ENCODE results near the gene SPG7. TPM values are rescaled to one million over a fixed set of nuclear protein-coding genes. Genes with fewer than 3 reads are reported as not detected.
A peak's percentile ranks its signal among the peaks of the same experiment; 100 is the strongest.

SPG7 gene
- total RNA-seq, 1 experiment from 2014 or later: 141 TPM

DNA sequence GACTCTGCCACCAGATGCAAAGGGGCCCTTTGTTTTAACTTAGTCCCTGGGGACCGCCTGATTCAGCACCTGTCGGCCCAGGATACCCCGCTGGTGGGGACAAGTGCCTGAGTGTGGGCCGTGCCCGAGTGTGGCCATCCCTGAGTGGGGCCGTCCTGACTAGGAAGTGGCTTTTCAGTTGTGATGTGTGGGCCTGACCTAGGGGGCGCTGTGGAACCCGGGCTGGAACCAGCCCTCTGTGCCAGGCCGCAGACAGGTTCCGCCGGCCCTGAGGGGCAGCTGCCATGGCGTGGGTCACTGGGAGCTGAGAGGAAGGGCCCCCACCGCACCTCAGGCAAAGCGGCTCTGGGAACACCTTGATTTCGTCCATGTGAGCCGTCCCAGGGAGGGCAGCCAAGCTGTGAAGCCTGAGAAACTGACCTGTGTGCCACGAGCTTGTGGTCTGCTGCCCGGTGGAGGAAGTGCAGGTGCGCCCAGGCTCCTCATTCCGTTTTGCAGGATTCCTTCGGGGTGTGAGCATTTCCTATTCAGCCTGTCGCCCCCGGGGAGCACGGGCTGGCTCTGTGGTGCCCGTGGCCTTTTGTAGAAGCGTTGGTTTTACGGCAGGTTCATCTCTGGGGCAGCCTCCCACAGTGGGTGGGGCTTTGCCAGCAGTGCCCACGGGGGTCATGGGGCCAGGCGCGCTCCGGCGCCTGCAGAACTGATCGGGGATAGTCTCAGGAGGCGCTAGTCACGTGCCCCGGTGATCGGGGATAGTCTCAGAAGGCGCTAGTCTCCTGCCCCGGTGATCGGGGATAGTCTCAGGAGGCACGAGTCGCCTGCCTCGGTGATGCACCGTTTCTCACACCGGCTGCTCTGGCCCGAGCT, 57.5 kb downstream of the SPG7 start (continued):
- TF ChIP-seq NR3C1 (CRISPR knock-in tag; conservative IDR thresholded peaks at IDR 0.05; ENCODE audit: low read depth): no peak
- no peak for TF ChIP-seq ZNF396 (CRISPR knock-in tag; IDR thresholded peaks at IDR 0.05; ENCODE audit: borderline replicate concordance)
- TF ChIP-seq ELF4 (CRISPR knock-in tag; IDR thresholded peaks at IDR 0.05; ENCODE audit: low read depth): no peak
- no peak for TF ChIP-seq HMGA2 (CRISPR knock-in tag; IDR thresholded peaks at IDR 0.05)
- TF ChIP-seq NFATC4 (CRISPR knock-in tag; IDR thresholded peaks at IDR 0.05): peak; percentile 74
- TF ChIP-seq ZBTB21 (CRISPR knock-in tag; IDR thresholded peaks at IDR 0.05; ENCODE audit: borderline replicate concordance): 0 out of 2 replicates have a peak, but pooled peaks have one; percentile 76
- no peak for TF ChIP-seq ZNF423 (CRISPR knock-in tag; IDR thresholded peaks at IDR 0.05)
- 0 out of 2 replicates have a peak, but pooled peaks have one; percentile 7 for TF ChIP-seq SMAD3 (CRISPR knock-in tag; IDR thresholded peaks at IDR 0.05; ENCODE audit: borderline replicate concordance)
- TF ChIP-seq, protein P1, sequence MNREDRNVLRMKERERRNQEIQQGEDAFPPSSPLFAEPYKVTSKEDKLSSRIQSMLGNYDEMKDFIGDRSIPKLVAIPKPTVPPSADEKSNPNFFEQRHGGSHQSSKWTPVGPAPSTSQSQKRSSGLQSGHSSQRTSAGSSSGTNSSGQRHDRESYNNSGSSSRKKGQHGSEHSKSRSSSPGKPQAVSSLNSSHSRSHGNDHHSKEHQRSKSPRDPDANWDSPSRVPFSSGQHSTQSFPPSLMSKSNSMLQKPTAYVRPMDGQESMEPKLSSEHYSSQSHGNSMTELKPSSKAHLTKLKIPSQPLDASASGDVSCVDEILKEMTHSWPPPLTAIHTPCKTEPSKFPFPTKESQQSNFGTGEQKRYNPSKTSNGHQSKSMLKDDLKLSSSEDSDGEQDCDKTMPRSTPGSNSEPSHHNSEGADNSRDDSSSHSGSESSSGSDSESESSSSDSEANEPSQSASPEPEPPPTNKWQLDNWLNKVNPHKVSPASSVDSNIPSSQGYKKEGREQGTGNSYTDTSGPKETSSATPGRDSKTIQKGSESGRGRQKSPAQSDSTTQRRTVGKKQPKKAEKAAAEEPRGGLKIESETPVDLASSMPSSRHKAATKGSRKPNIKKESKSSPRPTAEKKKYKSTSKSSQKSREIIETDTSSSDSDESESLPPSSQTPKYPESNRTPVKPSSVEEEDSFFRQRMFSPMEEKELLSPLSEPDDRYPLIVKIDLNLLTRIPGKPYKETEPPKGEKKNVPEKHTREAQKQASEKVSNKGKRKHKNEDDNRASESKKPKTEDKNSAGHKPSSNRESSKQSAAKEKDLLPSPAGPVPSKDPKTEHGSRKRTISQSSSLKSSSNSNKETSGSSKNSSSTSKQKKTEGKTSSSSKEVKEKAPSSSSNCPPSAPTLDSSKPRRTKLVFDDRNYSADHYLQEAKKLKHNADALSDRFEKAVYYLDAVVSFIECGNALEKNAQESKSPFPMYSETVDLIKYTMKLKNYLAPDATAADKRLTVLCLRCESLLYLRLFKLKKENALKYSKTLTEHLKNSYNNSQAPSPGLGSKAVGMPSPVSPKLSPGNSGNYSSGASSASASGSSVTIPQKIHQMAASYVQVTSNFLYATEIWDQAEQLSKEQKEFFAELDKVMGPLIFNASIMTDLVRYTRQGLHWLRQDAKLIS (CRISPR knock-in tag; IDR thresholded peaks at IDR 0.05; ENCODE audit: borderline replicate concordance): no peak
- no peak for TF ChIP-seq JAZF1 (CRISPR knock-in tag; IDR thresholded peaks at IDR 0.05)
- TF ChIP-seq CBFB (CRISPR knock-in tag; IDR thresholded peaks at IDR 0.05; ENCODE audit: low read depth): no peak
- TF ChIP-seq, protein P2, sequence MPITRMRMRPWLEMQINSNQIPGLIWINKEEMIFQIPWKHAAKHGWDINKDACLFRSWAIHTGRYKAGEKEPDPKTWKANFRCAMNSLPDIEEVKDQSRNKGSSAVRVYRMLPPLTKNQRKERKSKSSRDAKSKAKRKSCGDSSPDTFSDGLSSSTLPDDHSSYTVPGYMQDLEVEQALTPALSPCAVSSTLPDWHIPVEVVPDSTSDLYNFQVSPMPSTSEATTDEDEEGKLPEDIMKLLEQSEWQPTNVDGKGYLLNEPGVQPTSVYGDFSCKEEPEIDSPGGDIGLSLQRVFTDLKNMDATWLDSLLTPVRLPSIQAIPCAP (CRISPR knock-in tag; IDR thresholded peaks at IDR 0.05): peak; percentile 18
- TF ChIP-seq, protein P3, sequence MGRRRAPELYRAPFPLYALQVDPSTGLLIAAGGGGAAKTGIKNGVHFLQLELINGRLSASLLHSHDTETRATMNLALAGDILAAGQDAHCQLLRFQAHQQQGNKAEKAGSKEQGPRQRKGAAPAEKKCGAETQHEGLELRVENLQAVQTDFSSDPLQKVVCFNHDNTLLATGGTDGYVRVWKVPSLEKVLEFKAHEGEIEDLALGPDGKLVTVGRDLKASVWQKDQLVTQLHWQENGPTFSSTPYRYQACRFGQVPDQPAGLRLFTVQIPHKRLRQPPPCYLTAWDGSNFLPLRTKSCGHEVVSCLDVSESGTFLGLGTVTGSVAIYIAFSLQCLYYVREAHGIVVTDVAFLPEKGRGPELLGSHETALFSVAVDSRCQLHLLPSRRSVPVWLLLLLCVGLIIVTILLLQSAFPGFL (CRISPR knock-in tag; IDR thresholded peaks at IDR 0.05; ENCODE audit: borderline replicate concordance): no peak; the same call in 1 of the 2 replicates
- TF ChIP-seq, protein P4, sequence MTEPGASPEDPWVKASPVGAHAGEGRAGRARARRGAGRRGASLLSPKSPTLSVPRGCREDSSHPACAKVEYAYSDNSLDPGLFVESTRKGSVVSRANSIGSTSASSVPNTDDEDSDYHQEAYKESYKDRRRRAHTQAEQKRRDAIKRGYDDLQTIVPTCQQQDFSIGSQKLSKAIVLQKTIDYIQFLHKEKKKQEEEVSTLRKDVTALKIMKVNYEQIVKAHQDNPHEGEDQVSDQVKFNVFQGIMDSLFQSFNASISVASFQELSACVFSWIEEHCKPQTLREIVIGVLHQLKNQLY (CRISPR knock-in tag; IDR thresholded peaks at IDR 0.05): peak; percentile 90; the same call in 1 of the 2 replicates
- TF ChIP-seq OVOL2 (CRISPR knock-in tag; IDR thresholded peaks at IDR 0.05; ENCODE audit: borderline replicate concordance): no peak
- TF ChIP-seq MYBL2 (CRISPR knock-in tag; IDR thresholded peaks at IDR 0.05): peak; percentile 69; the same call in 1 of the 2 replicates
- no peak for TF ChIP-seq NFE2L1 (CRISPR knock-in tag; IDR thresholded peaks at IDR 0.05)
- 0 out of 2 replicates have a peak, but pooled peaks have one; percentile 61 for TF ChIP-seq ZNF219 (CRISPR knock-in tag; IDR thresholded peaks at IDR 0.05; ENCODE audit: borderline replicate concordance)
- peak; percentile 94 for TF ChIP-seq ZNF416 (CRISPR knock-in tag; IDR thresholded peaks at IDR 0.05)
- peak; percentile 69; the same call in 1 of the 2 replicates for TF ChIP-seq CREM (CRISPR knock-in tag; IDR thresholded peaks at IDR 0.05)
- TF ChIP-seq, protein P5, sequence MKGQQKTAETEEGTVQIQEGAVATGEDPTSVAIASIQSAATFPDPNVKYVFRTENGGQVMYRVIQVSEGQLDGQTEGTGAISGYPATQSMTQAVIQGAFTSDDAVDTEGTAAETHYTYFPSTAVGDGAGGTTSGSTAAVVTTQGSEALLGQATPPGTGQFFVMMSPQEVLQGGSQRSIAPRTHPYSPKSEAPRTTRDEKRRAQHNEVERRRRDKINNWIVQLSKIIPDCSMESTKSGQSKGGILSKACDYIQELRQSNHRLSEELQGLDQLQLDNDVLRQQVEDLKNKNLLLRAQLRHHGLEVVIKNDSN (CRISPR knock-in tag; IDR thresholded peaks at IDR 0.05): peak; percentile 94
- TF ChIP-seq, protein P6, sequence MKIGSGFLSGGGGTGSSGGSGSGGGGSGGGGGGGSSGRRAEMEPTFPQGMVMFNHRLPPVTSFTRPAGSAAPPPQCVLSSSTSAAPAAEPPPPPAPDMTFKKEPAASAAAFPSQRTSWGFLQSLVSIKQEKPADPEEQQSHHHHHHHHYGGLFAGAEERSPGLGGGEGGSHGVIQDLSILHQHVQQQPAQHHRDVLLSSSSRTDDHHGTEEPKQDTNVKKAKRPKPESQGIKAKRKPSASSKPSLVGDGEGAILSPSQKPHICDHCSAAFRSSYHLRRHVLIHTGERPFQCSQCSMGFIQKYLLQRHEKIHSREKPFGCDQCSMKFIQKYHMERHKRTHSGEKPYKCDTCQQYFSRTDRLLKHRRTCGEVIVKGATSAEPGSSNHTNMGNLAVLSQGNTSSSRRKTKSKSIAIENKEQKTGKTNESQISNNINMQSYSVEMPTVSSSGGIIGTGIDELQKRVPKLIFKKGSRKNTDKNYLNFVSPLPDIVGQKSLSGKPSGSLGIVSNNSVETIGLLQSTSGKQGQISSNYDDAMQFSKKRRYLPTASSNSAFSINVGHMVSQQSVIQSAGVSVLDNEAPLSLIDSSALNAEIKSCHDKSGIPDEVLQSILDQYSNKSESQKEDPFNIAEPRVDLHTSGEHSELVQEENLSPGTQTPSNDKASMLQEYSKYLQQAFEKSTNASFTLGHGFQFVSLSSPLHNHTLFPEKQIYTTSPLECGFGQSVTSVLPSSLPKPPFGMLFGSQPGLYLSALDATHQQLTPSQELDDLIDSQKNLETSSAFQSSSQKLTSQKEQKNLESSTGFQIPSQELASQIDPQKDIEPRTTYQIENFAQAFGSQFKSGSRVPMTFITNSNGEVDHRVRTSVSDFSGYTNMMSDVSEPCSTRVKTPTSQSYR (CRISPR knock-in tag; IDR thresholded peaks at IDR 0.05): peak; percentile 48; the same call in 1 of the 2 replicates
- no peak; the same call in 1 of the 2 replicates for TF ChIP-seq NR2C2 (CRISPR knock-in tag; IDR thresholded peaks at IDR 0.05)
- TF ChIP-seq, protein P7, sequence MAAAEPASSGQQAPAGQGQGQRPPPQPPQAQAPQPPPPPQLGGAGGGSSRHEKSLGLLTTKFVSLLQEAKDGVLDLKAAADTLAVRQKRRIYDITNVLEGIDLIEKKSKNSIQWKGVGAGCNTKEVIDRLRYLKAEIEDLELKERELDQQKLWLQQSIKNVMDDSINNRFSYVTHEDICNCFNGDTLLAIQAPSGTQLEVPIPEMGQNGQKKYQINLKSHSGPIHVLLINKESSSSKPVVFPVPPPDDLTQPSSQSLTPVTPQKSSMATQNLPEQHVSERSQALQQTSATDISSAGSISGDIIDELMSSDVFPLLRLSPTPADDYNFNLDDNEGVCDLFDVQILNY (CRISPR knock-in tag; IDR thresholded peaks at IDR 0.05): no peak; the same call in 1 of the 2 replicates
- 0 out of 2 replicates have a peak, but pooled peaks have one; percentile 59 for TF ChIP-seq TEAD4 (CRISPR knock-in tag; IDR thresholded peaks at IDR 0.05)
- TF ChIP-seq, protein P8, sequence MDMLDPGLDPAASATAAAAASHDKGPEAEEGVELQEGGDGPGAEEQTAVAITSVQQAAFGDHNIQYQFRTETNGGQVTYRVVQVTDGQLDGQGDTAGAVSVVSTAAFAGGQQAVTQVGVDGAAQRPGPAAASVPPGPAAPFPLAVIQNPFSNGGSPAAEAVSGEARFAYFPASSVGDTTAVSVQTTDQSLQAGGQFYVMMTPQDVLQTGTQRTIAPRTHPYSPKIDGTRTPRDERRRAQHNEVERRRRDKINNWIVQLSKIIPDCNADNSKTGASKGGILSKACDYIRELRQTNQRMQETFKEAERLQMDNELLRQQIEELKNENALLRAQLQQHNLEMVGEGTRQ (CRISPR knock-in tag; IDR thresholded peaks at IDR 0.05): peak; percentile 94

All from WTC11 (cell line).